ENCODE results near the gene MEIOSIN.
"Not testable (repeated sequence)": the region's sequence is repeated elsewhere in the genome, so short reads cannot be mapped to it uniquely, and the experiment has no call there.

MEIOSIN gene

DNA sequence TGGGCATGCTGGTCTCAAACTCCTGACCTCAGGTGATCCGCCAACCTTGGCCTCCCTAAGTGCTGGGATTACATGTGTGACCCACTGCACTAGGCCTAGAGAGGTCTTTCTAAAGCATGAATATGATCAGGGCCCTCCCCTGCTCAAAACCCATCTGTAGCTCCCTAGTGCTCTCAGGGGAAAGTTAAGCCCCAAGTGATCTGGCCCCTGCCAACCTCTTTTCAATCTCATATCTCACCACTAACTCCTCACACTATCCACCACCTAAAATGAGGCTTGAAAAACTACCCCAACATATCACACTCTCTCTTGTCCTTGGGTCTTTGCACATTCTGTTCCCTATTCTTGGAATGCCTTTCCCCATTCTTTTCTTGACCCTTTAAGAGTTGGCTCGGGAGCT lies 61.4 kb downstream of the MEIOSIN start:
- no peak for FAIRE-seq
- TF ChIP-seq, protein P1, sequence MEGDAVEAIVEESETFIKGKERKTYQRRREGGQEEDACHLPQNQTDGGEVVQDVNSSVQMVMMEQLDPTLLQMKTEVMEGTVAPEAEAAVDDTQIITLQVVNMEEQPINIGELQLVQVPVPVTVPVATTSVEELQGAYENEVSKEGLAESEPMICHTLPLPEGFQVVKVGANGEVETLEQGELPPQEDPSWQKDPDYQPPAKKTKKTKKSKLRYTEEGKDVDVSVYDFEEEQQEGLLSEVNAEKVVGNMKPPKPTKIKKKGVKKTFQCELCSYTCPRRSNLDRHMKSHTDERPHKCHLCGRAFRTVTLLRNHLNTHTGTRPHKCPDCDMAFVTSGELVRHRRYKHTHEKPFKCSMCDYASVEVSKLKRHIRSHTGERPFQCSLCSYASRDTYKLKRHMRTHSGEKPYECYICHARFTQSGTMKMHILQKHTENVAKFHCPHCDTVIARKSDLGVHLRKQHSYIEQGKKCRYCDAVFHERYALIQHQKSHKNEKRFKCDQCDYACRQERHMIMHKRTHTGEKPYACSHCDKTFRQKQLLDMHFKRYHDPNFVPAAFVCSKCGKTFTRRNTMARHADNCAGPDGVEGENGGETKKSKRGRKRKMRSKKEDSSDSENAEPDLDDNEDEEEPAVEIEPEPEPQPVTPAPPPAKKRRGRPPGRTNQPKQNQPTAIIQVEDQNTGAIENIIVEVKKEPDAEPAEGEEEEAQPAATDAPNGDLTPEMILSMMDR (IDR thresholded peaks at IDR 0.05; ENCODE audit: insufficient read depth, missing control alignments), result no peak

DNA sequence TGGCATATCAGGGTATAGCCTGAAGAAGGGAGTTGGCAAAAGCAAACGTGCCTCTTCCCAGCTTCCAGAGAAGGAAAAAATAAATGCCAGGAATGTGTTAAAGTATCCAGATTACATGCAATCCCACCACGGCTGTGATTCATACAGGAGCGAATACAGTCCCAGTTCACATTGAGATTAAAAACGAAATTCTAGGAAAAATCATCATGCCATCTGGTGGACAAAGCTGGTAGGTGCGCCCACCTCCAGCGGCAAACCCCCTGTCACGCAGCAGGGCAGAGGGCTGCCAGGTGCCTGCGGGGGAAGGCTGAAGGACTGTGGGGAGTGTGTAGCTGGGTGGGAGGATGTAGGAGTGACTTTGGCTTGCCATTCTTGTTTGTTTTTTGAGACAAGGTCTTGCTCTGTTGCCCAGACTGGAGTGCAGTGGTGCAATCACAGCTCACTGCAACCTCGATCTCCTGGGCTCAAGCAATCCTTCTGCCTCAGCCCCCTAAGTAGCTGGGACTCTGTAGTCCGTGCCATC lies 65.8 kb downstream of the MEIOSIN start:
- TF ChIP-seq, protein P1 (IDR thresholded peaks at IDR 0.05; ENCODE audit: insufficient read depth, missing control alignments), result peak; percentile 72
- peak; percentile 89 for FAIRE-seq
- peak; percentile 70 for DNase-seq (ENCODE audit: insufficient read length, low spot score)

More for the DNA sequence above, 61.4 kb downstream of the MEIOSIN start:
- DNase-seq (ENCODE audit: insufficient read length, low spot score), result no peak

DNA sequence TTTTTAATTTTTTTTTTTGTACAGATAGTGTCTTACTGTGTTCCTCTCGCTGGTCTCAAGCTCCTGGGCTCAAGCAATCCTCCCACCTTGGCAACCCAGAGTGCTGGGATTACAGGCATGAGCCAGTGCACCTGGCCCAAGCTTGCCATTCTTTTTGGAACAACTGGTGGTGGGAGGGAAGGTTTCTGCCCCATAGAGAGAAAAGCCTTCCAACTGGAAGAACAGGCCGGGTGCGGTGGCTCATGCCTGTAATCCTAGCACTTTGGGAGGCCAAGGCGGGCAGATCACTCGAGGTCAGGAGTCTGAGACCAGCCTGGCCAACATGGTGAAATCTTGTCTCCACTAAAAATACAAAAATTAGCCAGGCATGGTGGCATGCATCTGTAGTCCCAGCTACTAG lies 66.3 kb downstream of the MEIOSIN start:
- FAIRE-seq; DNase-seq (ENCODE audit: insufficient read length, low spot score): not testable (repeated sequence)

DNA sequence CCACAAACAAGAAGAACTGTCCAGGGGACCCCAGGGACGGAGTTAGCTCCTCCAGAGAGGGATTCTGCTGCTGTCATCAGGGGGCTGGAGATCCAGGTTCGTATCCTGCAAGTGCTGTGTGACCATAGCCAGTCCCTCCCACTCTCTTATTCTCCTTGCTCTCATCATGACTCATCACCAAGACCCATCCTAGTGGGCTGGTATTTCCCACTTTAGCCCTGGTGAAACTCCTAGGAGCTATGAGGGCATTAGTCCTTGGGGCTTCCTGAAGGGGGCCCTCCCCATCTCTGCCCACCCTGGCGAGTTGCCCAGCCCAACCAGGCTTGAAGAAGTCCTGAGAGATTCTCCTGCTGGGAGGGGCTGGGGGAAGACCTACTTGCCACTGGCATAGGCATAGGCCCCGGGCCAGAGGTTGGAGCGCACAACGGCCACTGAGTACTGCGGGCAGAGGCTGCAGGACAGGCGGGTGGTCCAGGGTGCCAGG lies 66.9 kb downstream of the MEIOSIN start:
- TF ChIP-seq, protein P1 (IDR thresholded peaks at IDR 0.05; ENCODE audit: insufficient read depth, missing control alignments), result no peak
- DNase-seq (ENCODE audit: insufficient read length, low spot score), result no peak
- FAIRE-seq, result no peak

DNA sequence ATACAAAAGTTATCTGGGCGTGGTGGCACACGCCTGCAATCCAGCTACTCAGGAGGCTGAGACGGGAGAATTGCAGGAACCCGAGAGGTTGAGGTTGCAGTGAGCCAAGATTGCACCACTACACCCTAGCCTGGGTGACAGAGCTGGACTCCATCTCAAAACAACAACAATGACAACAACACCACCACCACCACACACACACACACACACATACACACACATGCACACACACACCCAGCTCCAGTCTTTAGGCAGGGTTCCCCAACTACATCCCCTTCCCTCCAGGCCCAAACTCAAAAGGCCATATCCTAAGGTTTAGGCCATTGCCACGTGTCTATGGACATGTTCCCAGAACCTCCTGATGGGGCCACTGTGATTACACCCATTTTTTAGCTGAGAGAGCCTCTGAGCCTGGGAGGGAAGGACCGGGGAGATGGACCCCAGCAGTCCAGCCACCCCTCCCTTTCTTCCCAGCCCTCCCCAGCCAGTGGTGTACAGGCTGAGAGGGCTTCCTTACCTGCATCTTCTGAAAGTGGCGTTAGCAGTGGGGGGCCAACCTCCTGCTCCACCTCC lies 68.5 kb downstream of the MEIOSIN start:
- DNase-seq (ENCODE audit: insufficient read length, low spot score) (no peak), FAIRE-seq (no peak)
- TF ChIP-seq, protein P1 (IDR thresholded peaks at IDR 0.05; ENCODE audit: insufficient read depth, missing control alignments), result no peak

DNA sequence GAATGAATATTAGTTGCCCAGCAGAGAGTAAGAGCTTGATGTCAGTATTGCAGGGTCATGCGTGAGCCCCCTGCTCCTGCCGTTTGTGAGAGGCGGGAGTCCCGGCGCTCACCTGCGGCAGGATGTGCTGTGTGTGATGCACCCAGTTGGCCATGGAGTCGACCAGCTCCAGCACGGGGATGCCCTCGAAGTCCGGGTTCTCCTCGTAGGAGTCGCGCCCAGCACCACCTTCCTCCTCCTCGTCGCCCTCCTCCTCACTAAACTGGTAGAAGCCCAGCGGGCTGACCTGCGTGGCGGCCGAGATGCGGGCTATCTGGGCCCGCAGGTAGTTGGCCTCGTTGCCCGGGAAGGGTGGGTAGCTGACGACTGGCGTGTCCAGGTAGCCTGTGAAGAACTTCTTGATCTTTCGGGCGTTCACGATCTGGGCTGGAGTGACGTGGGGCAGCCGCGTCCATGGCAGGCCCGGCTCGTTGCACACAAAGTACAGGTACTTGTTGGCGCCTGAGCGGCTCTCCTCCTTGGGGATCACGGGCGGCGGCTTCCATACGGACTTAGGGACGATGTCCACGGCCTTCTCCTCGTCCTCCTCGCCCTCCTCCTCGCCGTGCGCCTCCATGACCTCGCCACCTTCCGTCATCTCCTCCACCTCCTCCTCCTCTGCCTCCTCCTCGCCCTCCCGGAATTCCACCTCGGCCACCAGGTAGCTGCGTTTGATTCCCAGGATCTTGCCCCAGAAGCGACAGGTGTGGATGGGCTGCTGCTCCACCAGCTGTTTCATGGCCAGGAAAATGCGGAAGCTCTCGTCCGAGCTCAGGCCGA lies 71.1 kb downstream of the MEIOSIN start:
- TF ChIP-seq, protein P1 (IDR thresholded peaks at IDR 0.05; ENCODE audit: insufficient read depth, missing control alignments), result no peak
- DNase-seq (ENCODE audit: insufficient read length, low spot score), result no peak
- FAIRE-seq, result no peak

DNA sequence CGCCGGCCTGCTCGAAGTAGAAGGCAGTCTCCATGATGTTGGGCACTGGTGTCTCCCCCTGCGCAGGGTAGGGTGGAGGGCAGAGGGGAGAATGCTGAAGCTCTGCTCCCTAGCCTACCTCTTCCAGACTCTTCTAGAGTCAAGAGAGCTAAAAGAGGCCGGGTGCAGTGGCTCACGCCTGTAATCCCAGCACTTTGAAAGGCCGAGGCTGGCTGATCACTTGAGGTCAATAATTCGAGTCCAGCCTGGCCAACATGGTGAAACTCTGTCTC lies 71.7 kb downstream of the MEIOSIN start:
- FAIRE-seq, result no peak
- TF ChIP-seq, protein P1 (IDR thresholded peaks at IDR 0.05; ENCODE audit: insufficient read depth, missing control alignments), result no peak
- no peak for DNase-seq (ENCODE audit: insufficient read length, low spot score)

Measured in D721Med (cell line).